ENCODE measurements around the gene GTF2H2.
"Not testable (repeated sequence)": the region's sequence is repeated elsewhere in the genome, so short reads cannot be mapped to it uniquely, and the experiment has no call there.

Gene GTF2H2

GRCh38 chr5:71011194-71011792, 56.2 kb downstream of the GTF2H2 start:
- no peak for DNase-seq

DNA sequence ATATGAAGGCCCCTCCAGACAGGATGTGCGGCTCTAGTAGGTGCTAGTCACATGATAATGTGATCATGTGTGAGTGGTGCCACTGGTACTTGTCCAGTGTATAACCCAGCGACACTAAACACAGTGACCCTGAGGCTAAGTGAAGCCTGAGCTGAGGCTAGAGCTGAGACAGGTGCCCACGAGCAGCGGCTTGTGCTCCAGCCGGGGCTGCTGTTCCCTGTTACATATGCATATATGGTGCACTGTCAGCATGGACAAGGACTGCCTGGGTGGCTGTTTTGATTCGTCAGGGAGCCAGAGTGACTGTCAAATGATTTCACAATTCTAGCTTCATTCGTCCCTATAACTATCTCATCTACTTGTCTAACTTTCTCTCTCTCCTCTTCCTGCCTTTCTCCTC, 60.5 kb downstream of the GTF2H2 start:
- DNase-seq, result not testable (repeated sequence)
